Endometrial microvascular endothelial cells (primary cell): ENCODE measurements around the gene EFCAB14. TPM values are rescaled to one million over a fixed set of nuclear protein-coding genes. Genes with fewer than 3 reads are reported as not detected.
"Not testable (repeated sequence)": the region's sequence is repeated elsewhere in the genome, so short reads cannot be mapped to it uniquely, and the experiment has no call there.

Experiments
- in situ Hi-C: cut with HindIII; loops from 2 replicates; pipeline ENCODE4 v1.10.0; 2017; ENCODE audit warnings: low sequenced_read_pairs, low pct_unique_long_range_greater_than_20kb; ENCODE audit errors: inconsistent ontology term
- total RNA-seq: library from RNA; depleted of rRNA; stranded (reverse); fragments of >200 nt; gene quantifications from one replicate; pipeline ENCODE4 v1.2.3, GENCODE V29; 2015; ENCODE audit errors: inconsistent ontology term

Gene EFCAB14
- total RNA-seq, 1 donor from 2014 or later: 46.5 TPM

GRCh38 chr1:46724991-46725735, 6.2 kb upstream of the EFCAB14 start:
- in situ Hi-C loops: no loop called here

GRCh38 chr1:46723901-46724300, 5.0 kb upstream of the EFCAB14 start:
- in situ Hi-C loops: no loop called here

- in situ Hi-C loops: no loop called here
These were observed 2.8 kb upstream of the EFCAB14 start for GRCh38 chr1:46721686-46722205.

GRCh38 chr1:46721204-46721603, 2.3 kb upstream of the EFCAB14 start:
- in situ Hi-C loops: no loop called here

- in situ Hi-C loops: not testable (repeated sequence)
These were observed 1.4 kb upstream of the EFCAB14 start for GRCh38 chr1:46720319-46720718.

GRCh38 chr1:46719689-46720088, 775 bp upstream of the EFCAB14 start:
- in situ Hi-C loops: no loop called here

GRCh38 chr1:46718340-46718726, 581 bp downstream of the EFCAB14 start:
- in situ Hi-C loops: no loop called here

- in situ Hi-C loops: no loop called here
These were observed 1.3 kb downstream of the EFCAB14 start for GRCh38 chr1:46717654-46718053.

- in situ Hi-C loops: no loop called here
These were observed 3.9 kb downstream of the EFCAB14 start for GRCh38 chr1:46714976-46715375.

- in situ Hi-C loops: no loop called here
These were observed 10.8 kb downstream of the EFCAB14 start for GRCh38 chr1:46708121-46708520.

- in situ Hi-C loops: no loop called here
These were observed 13.5 kb downstream of the EFCAB14 start for GRCh38 chr1:46705408-46705807.

GRCh38 chr1:46703927-46704641, 14.8 kb downstream of the EFCAB14 start:
- in situ Hi-C loops: no loop called here

- in situ Hi-C loops: no loop called here
These were observed 19.2 kb downstream of the EFCAB14 start for GRCh38 chr1:46699666-46700065.

GRCh38 chr1:46697053-46697452, 21.9 kb downstream of the EFCAB14 start:
- in situ Hi-C loops: no loop called here

- in situ Hi-C loops: not testable (repeated sequence)
These were observed 24.2 kb downstream of the EFCAB14 start for GRCh38 chr1:46694676-46695075.

GRCh38 chr1:46692811-46693770, 25.8 kb downstream of the EFCAB14 start:
- in situ Hi-C loops: no loop called here

GRCh38 chr1:46691997-46692790, 26.7 kb downstream of the EFCAB14 start:
- in situ Hi-C loops: no loop called here

GRCh38 chr1:46690931-46691421, 27.9 kb downstream of the EFCAB14 start:
- in situ Hi-C loops: no loop called here
